Measurements from ENCODE around the gene GNAQ.
"Not testable (repeated sequence)": the region's sequence is repeated elsewhere in the genome, so short reads cannot be mapped to it uniquely, and the experiment has no call there.

Gene GNAQ

DNA sequence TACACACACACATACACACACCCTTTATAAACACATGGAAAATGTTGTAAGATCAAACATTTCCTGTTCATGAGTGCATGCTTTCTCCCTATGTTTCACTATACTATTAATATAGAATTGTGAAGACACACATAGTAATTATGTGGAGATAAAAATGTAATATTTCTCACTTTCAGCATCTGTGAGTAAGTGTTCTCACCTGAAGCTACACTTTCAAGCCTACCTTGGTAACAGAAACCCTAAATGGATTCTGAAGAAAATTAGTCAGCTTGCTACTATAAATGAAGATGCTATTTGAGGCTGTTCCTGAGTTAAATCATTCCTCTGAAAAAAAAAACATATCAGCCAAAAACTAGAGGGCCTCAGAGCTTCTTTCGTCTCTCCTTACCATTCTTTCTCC, 302.4 kb downstream of the GNAQ start:
- H3K4me1 ChIP-seq (ENCODE audit: control insufficient read depth, insufficient read depth, low read length) = no peaks in the 10 kb centered on the region

DNA sequence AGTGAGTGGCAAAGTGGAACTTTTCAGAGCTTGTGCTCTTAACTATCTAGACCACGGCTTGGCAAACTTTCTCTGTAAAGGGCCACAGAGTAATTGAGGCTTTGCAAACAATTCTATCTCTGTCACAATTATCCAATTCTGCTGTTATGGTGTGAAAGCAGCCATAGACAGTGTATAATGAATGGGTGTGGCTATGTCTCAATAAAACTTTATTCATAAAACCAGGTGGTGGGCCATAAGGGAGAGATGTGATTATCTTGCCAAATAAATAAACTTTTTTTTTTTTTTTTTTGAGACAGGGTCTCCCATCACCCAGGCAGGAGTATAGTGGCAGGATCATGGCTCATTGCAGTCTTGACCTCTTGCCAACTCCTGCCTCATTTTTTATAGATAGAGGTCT, 304.8 kb downstream of the GNAQ start:
- H3K27ac ChIP-seq (ENCODE audit: low read depth, low read length) = no peak overlapping the region
- peaks cover 24% of the 10 kb centered on the region for H3K36me3 ChIP-seq (ENCODE audit: control insufficient read depth, insufficient read depth, low read length)
- H3K4me3 ChIP-seq (ENCODE audit: low read depth, low read length) = no peak overlapping the region
- H3K4me1 ChIP-seq (ENCODE audit: control insufficient read depth, insufficient read depth, low read length) = no peaks in the 10 kb centered on the region
- no peaks in the 10 kb centered on the region for H3K27me3 ChIP-seq (ENCODE audit: control insufficient read depth, insufficient read depth, low read length)
- H3K9ac ChIP-seq (ENCODE audit: low read depth, low read length) = no peak overlapping the region
- H3K9me3 ChIP-seq (ENCODE audit: control insufficient read depth, insufficient read depth, low read length) = no peaks in the 10 kb centered on the region

More for the DNA sequence above, 302.4 kb downstream of the GNAQ start:
- Histone ChIP-seq H3K27me3 (ENCODE audit: control insufficient read depth, insufficient read depth, low read length) (no peaks in the 10 kb centered on the region), H3K9ac (ENCODE audit: low read depth, low read length) (no peak overlapping the region), H3K9me3 (ENCODE audit: control insufficient read depth, insufficient read depth, low read length) (no peaks in the 10 kb centered on the region), H3K36me3 (ENCODE audit: control insufficient read depth, insufficient read depth, low read length) (peaks cover 24% of the 10 kb centered on the region), H3K27ac (ENCODE audit: low read depth, low read length) (no peak overlapping the region), H3K4me3 (ENCODE audit: low read depth, low read length) (no peak overlapping the region)

DNA sequence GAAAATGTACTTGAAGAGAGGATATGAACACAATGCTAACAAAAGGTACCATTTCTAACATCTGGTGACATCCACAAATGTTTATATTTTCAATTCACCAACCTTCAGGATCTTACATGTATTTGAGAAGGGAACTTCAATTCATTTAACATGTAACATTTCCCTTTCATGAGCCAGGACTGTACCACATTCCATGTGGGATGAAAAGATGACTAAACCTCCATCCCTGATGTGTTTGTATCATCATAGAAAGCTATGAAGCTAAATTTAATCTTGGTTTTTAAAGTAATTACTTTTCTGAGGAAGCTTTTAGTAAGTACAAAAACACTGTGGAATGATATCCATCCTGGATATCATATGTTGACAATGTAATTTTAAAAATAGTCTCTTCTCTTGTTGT, 305.3 kb downstream of the GNAQ start:
- H3K4me3 ChIP-seq (ENCODE audit: low read depth, low read length) = no peak overlapping the region
- H3K27ac ChIP-seq (ENCODE audit: low read depth, low read length) = no peak overlapping the region
- no peaks in the 10 kb centered on the region for H3K27me3 ChIP-seq (ENCODE audit: control insufficient read depth, insufficient read depth, low read length)
- peaks cover 24% of the 10 kb centered on the region for H3K36me3 ChIP-seq (ENCODE audit: control insufficient read depth, insufficient read depth, low read length)
- H3K9me3 ChIP-seq (ENCODE audit: control insufficient read depth, insufficient read depth, low read length) = no peaks in the 10 kb centered on the region
- peaks cover 2% of the 10 kb centered on the region; the same call in 1 of the 2 replicates for H3K4me1 ChIP-seq (ENCODE audit: control insufficient read depth, insufficient read depth, low read length)
- H3K9ac ChIP-seq (ENCODE audit: low read depth, low read length) = no peak overlapping the region

DNA sequence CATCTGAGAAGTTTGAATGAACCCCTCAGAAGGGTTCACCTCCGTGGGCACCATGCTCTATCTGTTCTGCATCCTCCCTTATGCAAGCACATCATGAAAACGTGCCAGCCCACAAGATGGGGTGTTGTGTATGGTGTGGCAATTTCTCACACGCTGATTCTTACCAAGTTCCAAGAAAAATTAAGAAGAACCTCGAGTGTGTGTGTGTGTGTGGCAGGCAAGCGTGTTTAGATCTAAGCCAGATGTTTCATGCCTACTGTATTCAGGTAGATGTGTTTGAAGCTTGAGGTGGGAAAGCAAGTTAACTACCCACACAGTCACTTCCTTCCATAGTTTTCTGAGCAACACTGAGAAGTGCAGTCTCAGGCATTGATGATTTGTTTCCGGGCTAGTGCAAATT, 305.8 kb downstream of the GNAQ start:
- peaks cover 24% of the 10 kb centered on the region for H3K36me3 ChIP-seq (ENCODE audit: control insufficient read depth, insufficient read depth, low read length)
- H3K27ac ChIP-seq (ENCODE audit: low read depth, low read length) = no peak overlapping the region
- H3K27me3 ChIP-seq (ENCODE audit: control insufficient read depth, insufficient read depth, low read length) = no peaks in the 10 kb centered on the region
- H3K4me3 ChIP-seq (ENCODE audit: low read depth, low read length) = no peak overlapping the region
- no peak overlapping the region for H3K9ac ChIP-seq (ENCODE audit: low read depth, low read length)
- H3K9me3 ChIP-seq (ENCODE audit: control insufficient read depth, insufficient read depth, low read length) = no peaks in the 10 kb centered on the region
- H3K4me1 ChIP-seq (ENCODE audit: control insufficient read depth, insufficient read depth, low read length) = peaks cover 4% of the 10 kb centered on the region

DNA sequence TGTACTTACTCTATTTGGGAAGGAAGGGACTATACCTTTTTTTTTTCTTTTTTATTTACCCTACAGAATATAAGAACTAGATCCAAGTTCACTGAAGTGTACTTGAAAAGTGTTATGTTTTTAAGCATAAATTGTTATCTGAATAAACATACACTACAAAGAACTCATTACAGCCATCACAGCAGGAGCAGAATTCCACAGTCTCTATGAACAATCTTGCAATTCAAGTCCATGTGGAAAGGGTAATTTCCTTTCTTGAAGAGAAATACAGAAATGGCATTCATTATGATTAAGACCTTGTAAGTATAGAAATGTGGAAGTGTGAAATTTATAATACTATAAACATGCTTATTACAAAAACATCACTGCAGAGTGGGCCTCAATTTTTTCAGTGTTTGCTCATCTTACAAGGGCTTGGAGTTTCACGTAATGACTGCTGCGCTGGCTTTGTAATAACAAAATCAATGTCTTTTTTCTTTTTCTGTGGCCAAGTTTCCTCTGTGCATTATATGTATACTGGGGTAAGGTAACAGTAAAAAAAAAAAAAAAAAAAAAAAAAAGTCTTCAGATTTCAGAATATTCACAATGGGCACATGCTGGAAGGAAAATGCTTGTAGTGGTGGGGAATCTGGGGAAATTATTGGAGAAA, 306.4 kb downstream of the GNAQ start:
- no peak overlapping the region for H3K27ac ChIP-seq (ENCODE audit: low read depth, low read length)
- peaks cover 11% of the 10 kb centered on the region for H3K4me1 ChIP-seq (ENCODE audit: control insufficient read depth, insufficient read depth, low read length)
- peaks cover 24% of the 10 kb centered on the region for H3K36me3 ChIP-seq (ENCODE audit: control insufficient read depth, insufficient read depth, low read length)

DNA sequence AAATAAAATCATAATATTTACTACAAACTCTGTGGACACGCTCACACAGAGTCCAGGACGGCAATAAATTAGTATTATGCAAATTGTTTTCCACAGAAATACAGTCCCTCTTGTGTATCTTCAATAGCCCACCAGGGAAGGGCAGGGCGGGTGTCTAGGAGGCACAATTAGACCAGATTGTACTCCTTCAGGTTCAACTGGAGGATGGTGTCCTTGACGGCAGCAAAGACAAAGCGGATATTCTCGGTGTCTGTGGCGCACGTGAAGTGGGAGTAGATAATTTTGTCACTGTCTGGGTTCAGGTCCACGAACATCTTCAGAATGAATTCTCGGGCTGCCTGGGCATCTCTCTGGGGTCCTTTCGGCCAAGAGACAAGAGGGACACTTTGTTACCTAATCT, 310.5 kb downstream of the GNAQ start:
- H3K9me3 ChIP-seq (ENCODE audit: control insufficient read depth, insufficient read depth, low read length); H3K9ac ChIP-seq (ENCODE audit: low read depth, low read length); H3K36me3 ChIP-seq (ENCODE audit: control insufficient read depth, insufficient read depth, low read length); H3K4me3 ChIP-seq (ENCODE audit: low read depth, low read length); H3K27me3 ChIP-seq (ENCODE audit: control insufficient read depth, insufficient read depth, low read length): not testable (repeated sequence)
- peaks cover 49% of the 10 kb centered on the region for H3K4me1 ChIP-seq (ENCODE audit: control insufficient read depth, insufficient read depth, low read length)
- peak overlapping the region; percentile 93 for H3K27ac ChIP-seq (ENCODE audit: low read depth, low read length)

More for the DNA sequence above, 306.4 kb downstream of the GNAQ start:
- no peak overlapping the region for H3K4me3 ChIP-seq (ENCODE audit: low read depth, low read length)
- H3K9ac ChIP-seq (ENCODE audit: low read depth, low read length) = no peak overlapping the region
- no peaks in the 10 kb centered on the region for H3K9me3 ChIP-seq (ENCODE audit: control insufficient read depth, insufficient read depth, low read length)
- no peaks in the 10 kb centered on the region for H3K27me3 ChIP-seq (ENCODE audit: control insufficient read depth, insufficient read depth, low read length)

DNA sequence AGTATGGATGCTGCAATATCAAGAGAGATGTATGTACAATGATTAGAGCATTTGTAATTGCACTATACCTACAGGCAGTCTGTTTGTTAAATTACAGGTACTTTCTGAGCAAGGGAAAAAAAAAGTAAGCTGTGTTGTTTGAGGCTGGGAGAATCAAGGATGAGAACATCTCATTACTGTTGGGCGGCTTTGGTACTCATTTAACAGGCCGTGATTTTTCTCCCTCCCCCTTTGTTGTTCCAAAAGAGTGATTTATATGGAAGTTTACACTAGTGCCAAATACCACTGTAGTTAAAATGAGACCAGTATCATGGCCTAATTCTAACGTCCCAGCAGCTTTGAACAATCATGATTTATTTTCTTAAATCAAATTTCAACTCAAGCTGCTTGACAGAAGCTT, 312.3 kb downstream of the GNAQ start:
- H3K27ac ChIP-seq (ENCODE audit: low read depth, low read length) = peak overlapping the region; percentile 93
- no peaks in the 10 kb centered on the region for H3K9me3 ChIP-seq (ENCODE audit: control insufficient read depth, insufficient read depth, low read length)
- peaks cover 65% of the 10 kb centered on the region for H3K4me1 ChIP-seq (ENCODE audit: control insufficient read depth, insufficient read depth, low read length)
- no peaks in the 10 kb centered on the region for H3K27me3 ChIP-seq (ENCODE audit: control insufficient read depth, insufficient read depth, low read length)
- no peaks in the 10 kb centered on the region for H3K36me3 ChIP-seq (ENCODE audit: control insufficient read depth, insufficient read depth, low read length)
- no peak overlapping the region for H3K4me3 ChIP-seq (ENCODE audit: low read depth, low read length)
- H3K9ac ChIP-seq (ENCODE audit: low read depth, low read length) = no peak overlapping the region

DNA sequence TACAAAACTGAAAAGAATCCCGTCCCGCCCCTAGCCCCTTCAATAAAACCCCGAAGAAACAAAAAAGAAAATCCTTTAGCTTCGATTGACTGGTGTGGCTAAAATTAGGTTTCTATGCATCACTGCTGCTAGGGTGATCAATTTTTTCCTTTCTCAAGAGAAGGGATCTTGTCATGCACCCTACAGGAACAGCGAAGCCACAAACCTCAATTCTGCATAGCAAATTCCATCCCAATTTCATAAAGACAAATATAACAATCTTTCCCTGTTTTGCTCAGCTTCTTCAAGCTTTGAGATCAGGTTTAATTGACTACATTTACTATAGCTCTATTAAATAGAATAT, 313.3 kb downstream of the GNAQ start:
- H3K4me3 ChIP-seq (ENCODE audit: low read depth, low read length); H3K36me3 ChIP-seq (ENCODE audit: control insufficient read depth, insufficient read depth, low read length); H3K9me3 ChIP-seq (ENCODE audit: control insufficient read depth, insufficient read depth, low read length); H3K27me3 ChIP-seq (ENCODE audit: control insufficient read depth, insufficient read depth, low read length): not testable (repeated sequence)
- Histone ChIP-seq H3K27ac (ENCODE audit: low read depth, low read length) (peak overlapping the region; percentile 93), H3K4me1 (ENCODE audit: control insufficient read depth, insufficient read depth, low read length) (peaks cover 71% of the 10 kb centered on the region), H3K9ac (ENCODE audit: low read depth, low read length) (peak overlapping the region; percentile 59; the same call in 1 of the 2 replicates)

DNA sequence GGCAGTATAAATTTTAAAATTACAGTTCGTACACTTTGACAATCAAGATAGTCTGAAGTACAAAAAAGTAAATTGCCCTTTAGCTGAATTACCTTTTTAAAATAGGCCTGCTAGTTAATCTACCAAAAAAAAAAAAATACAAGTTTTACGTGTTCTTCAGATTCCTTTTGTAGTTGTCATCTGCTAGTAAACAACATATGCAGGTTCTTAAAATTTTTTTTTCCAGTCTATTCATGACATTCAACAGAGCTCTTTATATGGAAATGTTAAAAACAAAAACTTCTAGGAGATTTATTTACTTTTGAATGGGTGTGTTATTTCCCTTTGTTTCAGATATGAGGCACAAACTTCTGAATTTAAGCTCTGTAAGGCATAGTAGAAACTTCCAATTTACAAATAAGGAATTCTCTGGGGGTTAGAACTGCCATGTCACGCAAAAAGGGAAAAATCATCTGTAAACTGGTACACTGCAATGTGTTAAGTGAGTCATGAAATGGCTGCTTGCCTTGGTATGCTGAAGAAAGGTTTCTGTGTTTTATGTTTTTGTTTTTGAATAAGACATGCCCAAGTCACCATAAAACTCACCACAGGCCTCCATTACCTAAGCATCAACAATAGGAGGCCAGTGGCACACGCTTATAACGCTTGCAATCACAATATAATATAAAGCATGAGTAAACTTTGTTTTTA, 313.9 kb downstream of the GNAQ start:
- H3K27ac ChIP-seq (ENCODE audit: low read depth, low read length) = peak overlapping the region; percentile 93
- not testable (repeated sequence) for H3K27me3 ChIP-seq (ENCODE audit: control insufficient read depth, insufficient read depth, low read length); H3K4me3 ChIP-seq (ENCODE audit: low read depth, low read length); H3K9me3 ChIP-seq (ENCODE audit: control insufficient read depth, insufficient read depth, low read length); H3K36me3 ChIP-seq (ENCODE audit: control insufficient read depth, insufficient read depth, low read length)
- H3K9ac ChIP-seq (ENCODE audit: low read depth, low read length) = peak overlapping the region; percentile 59
- H3K4me1 ChIP-seq (ENCODE audit: control insufficient read depth, insufficient read depth, low read length) = peaks cover 71% of the 10 kb centered on the region

DNA sequence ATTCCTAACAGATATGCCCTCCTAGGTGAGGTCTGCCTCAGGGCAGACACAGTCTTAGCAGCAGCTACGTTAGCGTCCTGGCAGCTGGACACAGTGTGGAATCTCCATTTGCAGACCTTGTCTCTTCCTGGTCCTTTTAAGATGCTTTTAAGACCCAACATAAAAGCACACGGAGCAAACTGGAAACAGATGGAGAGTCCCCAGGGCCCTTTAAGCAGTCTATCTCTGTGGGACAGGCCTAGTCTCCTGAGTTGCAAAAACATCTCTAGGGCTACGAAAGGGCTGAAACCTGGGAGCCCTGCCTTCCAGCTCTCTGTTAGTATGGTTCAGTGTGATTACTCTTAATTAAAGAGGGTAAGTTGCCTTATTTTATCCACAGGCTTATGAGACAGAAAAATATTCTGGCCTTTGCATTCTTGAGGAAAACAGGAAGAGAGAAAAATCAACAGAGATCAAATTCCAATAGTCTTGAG, 317.5 kb downstream of the GNAQ start:
- peaks cover 13% of the 10 kb centered on the region for H3K9me3 ChIP-seq (ENCODE audit: control insufficient read depth, insufficient read depth, low read length)
- H3K36me3 ChIP-seq (ENCODE audit: control insufficient read depth, insufficient read depth, low read length) = no peaks in the 10 kb centered on the region
- H3K4me3 ChIP-seq (ENCODE audit: low read depth, low read length) = no peak overlapping the region
- H3K9ac ChIP-seq (ENCODE audit: low read depth, low read length) = 0 out of 2 replicates have a peak overlapping the region, but pooled peaks have one; percentile 13
- no peaks in the 10 kb centered on the region for H3K27me3 ChIP-seq (ENCODE audit: control insufficient read depth, insufficient read depth, low read length)
- H3K4me1 ChIP-seq (ENCODE audit: control insufficient read depth, insufficient read depth, low read length) = peaks cover 50% of the 10 kb centered on the region
- peak overlapping the region; percentile 46 for H3K27ac ChIP-seq (ENCODE audit: low read depth, low read length)

DNA sequence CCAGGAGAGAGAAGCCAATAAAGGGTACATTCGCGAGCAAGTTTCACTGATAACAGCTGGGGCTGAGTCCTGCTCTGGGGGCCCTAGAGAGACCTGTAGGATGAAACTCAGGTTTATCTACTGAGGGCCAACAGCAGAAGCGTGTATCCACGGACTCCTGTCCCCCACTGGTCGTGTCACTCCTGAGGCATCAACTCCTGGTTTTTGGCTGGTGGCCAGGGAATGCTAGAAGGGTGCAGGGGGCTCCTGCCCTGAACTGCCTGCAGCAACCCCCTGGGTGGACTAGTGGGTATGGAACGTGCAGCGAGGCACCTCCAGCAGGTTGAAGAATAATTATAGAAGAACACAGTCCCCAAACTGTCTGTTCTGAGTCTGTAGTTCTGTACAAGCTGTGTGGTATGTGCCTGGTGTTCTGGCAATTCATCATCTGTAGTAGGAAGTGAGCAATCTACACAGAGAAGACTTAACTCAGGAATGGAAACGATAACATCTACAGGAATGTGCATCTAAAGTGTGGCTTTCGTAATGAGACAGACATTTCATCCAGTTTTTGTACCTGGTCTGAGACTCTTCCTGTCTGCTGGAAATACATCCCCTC, 319.0 kb downstream of the GNAQ start:
- H3K27ac ChIP-seq (ENCODE audit: low read depth, low read length) = no peak overlapping the region
- no peaks in the 10 kb centered on the region for H3K36me3 ChIP-seq (ENCODE audit: control insufficient read depth, insufficient read depth, low read length)
- no peak overlapping the region for H3K9ac ChIP-seq (ENCODE audit: low read depth, low read length)
- no peak overlapping the region for H3K4me3 ChIP-seq (ENCODE audit: low read depth, low read length)
- peaks cover 37% of the 10 kb centered on the region for H3K4me1 ChIP-seq (ENCODE audit: control insufficient read depth, insufficient read depth, low read length)
- no peaks in the 10 kb centered on the region for H3K27me3 ChIP-seq (ENCODE audit: control insufficient read depth, insufficient read depth, low read length)
- peaks cover 15% of the 10 kb centered on the region for H3K9me3 ChIP-seq (ENCODE audit: control insufficient read depth, insufficient read depth, low read length)
